ENCODE data around the gene ADAMTS3.

ADAMTS3 gene

DNA sequence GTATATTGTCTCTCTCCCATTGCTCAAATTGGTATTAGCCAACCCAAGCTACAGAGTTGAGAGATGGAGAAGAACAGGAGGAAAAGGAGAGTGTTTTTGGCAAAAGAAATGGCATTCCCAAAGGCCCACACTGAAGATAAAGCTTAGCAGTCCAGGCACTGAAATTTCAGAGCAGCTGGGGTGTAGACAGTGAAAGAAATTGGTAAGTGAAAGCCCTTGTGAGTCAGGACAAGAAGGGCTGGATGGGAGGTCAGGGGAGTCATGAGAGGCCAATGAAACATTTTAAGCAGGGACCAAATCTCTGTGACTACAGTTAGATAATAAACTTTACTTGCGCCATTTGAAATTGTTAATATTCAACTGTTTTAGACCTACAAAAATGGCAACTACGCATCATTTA, 177.7 kb downstream of the ADAMTS3 start:
- no peak for DNase-seq

DNA sequence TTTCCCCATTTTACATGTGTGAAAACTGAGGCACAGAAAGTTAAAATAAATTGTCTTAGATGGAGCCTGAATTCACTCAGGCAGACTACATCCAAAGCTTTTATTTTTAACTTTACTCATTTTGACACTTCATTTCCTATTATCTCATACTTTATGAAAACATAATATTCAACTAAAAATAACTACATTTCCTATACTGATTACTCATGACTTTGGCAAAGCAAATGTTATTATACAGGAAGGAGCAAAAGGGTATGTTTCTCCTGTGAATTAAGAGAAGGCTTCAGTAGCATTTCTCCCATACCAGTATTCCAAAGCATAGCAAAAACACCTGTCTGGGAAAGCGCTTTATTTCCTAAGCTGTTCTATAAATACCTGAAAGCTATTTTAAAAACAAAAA, 178.6 kb downstream of the ADAMTS3 start:
- DNase-seq, result no peak

GRCh38 chr4:72388521-72388920, 180.5 kb downstream of the ADAMTS3 start:
- no peak for DNase-seq

DNA sequence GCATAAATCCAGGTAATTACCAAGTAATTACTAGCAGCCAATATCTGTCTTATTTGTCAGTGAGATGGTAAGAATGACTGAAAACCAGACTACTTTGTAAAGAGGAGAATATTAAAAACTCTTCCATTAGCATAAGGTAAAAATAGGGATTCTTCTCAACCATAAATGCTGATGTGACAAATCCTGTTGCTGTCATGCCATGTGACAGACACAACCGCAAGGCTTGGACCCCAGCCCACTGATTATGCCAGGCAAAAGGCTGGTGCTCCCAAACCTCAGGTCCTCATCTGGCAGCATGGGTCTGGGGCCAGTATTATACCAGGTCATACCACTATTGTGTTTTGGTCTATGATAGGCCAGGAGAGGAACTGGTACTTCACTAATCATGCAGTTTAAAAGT, 181.1 kb downstream of the ADAMTS3 start:
- DNase-seq, result no peak

- DNase-seq, result no peak
These were observed 185.6 kb downstream of the ADAMTS3 start for GRCh38 chr4:72383439-72383838.

DNA sequence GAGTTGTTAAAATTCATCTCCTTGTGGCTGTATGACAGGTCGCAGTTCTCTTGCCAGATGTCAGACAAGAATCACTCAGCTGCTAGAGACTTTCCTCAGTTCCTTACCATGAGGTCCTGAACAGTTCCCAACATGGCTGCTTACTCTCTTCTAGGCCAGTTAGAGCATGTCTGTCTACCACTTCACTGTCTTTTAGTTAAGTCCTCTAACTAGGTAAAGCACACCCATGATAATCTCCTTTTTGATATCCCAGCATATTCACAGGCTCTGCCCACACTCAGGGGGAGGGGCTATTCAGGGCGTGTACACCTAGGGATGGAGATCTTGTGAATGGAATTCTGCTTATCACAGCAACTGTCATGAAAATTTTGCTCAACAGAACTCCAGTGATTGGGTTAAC, 190.1 kb downstream of the ADAMTS3 start:
- DNase-seq, result no peak

GRCh38 chr4:72377491-72378194, 191.4 kb downstream of the ADAMTS3 start:
- no peak for DNase-seq

GRCh38 chr4:72376901-72377300, 192.1 kb downstream of the ADAMTS3 start:
- DNase-seq, result no peak

GRCh38 chr4:72375073-72375736, 193.8 kb downstream of the ADAMTS3 start:
- no peak for DNase-seq

- no peak for DNase-seq
These were observed 194.9 kb downstream of the ADAMTS3 start for GRCh38 chr4:72374159-72374558.

- DNase-seq, result no peak
These were observed 202.4 kb downstream of the ADAMTS3 start for GRCh38 chr4:72366601-72367000.

GRCh38 chr4:72365981-72366380, 203.0 kb downstream of the ADAMTS3 start:
- DNase-seq, result no peak

DNA sequence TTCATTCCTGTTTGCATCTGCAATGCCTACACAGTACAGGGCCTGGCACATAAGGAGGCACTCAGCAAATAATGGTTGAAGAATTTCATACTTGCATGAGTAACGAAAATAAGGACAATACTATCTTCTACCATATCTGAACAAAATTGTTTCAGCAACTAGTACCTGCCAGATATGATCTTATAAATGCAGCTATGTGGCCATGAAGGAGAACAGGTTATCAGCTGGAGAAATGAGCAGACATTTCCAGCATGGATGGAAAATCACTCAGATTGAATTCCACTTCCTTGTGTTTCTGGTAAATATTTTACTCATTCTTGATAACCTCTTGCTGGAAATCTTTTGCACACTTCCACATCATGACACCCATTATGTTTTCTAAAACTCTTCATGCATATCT, 204.0 kb downstream of the ADAMTS3 start:
- DNase-seq, result no peak

DNA sequence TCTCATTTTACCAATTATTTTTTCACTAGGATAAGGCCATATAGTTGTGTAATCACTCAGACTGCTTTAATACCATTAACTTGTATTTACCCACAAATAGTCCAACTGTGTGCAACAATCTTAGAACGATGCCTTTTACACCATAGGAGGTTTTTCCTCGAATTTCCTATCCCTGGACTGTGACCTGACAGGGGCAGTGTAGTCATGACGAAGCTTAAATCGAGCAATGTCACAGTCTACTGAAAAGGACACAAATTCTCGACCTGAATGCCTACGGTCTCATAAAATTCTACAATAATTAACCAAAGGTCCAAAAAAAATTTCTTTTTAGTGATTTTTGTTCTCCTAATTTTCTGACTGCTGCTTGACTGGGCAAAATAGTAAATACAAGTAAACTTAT, 208.9 kb downstream of the ADAMTS3 start:
- DNase-seq, result no peak

- DNase-seq, result no peak
These were observed 210.5 kb downstream of the ADAMTS3 start for GRCh38 chr4:72358483-72358882.

DNA sequence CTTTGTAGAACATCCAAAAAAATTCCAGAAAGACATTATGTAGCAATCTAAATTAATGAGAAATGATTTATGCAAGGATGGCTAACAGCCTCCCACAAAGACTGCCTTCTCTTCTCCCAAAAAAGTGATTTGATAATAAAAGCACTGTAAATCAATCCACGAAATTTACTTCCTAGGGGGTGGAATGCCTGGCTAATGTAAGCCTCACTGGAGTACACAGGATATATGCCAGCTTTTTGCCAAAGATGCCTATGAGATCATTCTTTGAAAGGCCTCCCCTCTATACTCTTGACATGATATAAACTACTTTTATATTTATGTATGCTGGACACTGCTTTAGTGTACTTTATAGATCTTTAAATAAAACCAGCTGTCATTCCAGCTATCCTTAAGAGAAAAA, 211.1 kb downstream of the ADAMTS3 start:
- DNase-seq, result no peak

DNA sequence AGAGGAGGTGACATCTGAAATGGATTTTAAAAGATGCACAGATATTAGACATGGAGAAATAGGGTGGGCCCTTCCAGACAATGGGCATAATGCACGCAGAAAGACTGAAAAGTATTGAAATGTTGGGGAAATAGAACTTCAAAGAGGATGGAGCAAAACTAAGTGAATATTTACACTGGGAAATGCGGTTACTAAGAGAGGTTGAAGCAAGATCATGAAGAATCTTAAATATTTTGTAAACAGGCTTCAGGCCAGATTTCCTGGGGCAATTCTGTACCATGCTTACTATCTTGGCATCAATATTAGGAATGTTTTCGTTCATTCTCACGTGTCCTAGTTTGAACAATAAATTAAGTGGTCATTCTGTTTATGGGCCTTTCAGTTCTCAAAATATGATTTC, 216.3 kb downstream of the ADAMTS3 start:
- DNase-seq, result no peak

DNA sequence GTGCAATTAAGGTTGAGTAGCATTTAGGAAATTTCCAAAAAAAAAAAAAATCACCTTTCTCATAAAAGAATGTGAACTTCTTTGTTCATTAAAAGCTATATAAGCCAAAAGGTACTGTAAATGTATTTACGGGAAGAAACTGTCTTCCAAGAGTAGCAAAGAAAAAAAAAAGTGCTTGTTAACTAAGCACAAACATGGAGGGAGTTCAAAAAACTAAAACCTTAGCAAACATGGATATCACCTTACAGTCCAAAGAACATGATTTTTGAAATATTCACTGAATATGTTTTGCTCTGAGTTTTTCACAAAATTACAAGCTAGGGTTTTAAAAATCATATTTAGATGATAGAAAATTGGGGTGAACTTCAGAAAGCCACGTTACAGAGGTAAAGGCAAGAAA, 217.5 kb downstream of the ADAMTS3 start:
- no peak for DNase-seq

- DNase-seq, result no peak
These were observed 220.3 kb downstream of the ADAMTS3 start for GRCh38 chr4:72348701-72349100.

- no peak for DNase-seq
These were observed 224.6 kb downstream of the ADAMTS3 start for GRCh38 chr4:72344418-72344817.

DNA sequence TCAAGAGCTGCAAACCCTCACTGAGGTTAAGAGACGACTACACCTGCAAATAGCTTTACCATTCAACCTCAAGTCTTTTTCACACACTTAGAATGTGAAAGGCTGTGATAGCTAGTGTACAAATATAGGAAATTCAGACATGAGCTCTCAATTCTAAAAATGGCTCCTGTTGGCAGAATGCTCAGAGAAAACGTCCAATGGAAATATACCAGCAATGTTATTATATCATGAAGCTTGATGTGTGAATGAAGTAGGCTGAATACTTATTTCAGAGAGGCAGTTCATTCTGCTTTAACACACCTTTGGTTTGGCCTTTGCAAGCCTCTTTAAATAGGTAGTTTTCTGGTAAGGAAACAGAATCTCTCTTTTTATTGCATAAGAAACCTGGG, 227.6 kb downstream of the ADAMTS3 start:
- DNase-seq, result no peak

- DNase-seq, result no peak
These were observed 228.1 kb downstream of the ADAMTS3 start for GRCh38 chr4:72340803-72341431.

GRCh38 chr4:72338060-72338459, 231.0 kb downstream of the ADAMTS3 start:
- no peak for DNase-seq

DNA sequence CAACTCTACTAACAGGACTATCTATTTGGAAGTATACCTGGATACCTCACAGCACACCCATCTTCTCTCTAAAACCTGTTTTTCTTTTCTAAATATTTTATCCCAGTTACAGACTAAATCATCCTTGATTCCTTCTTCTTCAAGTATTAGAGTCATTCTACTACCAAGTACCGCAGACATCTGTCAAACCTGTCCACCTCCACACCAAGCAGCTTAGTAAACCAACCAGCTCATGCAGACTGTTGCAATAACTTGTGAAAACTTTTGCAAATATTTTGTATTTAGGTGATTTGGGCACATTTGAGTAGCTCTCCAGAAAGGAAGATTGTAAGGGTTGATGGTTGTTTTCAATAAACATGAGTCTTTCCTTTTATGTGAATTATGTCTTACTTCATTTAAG, 238.6 kb downstream of the ADAMTS3 start:
- DNase-seq, result no peak

All from CD4-positive, alpha-beta T cell treated with Interferon gamma for 1 hour (primary cell).